Fibroblast of skin of left biceps (primary cell): ENCODE measurements around the gene RASGRP2.
A peak's percentile ranks its signal among the peaks of the same experiment; 100 is the strongest.

Experiments
- DNase-seq, 2 experiments: peaks; one replicate each; pipeline ENCODE4 v3.0.0-alpha.2; 2013; ENCODE audit warnings: low read depth in 2 of 2

The RASGRP2 gene

GRCh38 chr11:64742087-64742888 is 1.7 kb downstream of the RASGRP2 start:
- no peak for DNase-seq

DNA sequence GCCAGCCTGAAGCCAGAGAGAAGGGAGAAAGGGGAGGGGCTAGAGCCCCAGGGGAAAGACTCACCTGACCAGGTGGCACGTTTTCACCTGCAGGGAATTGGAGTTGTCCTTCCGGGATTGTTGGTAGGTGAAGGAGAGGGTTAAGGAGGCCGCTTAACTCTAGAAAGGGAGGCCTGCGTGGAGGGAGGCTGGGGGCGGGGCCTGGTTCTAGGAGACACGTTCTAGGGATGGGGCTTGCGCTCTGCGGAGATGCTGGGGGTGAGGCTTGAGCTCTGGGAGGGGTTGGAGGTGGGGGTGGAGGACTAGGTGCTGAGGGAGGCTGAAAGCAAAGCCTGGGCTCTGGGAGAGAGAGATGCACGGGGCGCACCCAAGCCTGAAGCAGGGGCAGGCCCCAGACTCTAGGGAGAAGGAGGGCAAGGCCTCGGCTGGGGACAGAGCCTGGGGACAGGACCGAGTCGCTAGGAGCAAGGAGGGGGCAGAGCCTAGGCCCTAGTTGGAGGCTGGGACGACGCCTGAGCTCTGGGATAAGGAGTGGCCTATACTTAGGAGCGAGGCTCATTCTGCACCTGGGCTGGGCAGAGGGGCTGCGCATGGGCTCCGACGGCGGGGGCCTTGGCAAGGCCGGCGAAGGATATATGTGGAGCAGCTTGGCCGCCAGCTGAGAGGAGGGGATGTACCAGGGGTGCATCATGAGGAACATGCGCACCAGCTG is 2.4 kb downstream of the RASGRP2 start:
- no peak for DNase-seq

DNA sequence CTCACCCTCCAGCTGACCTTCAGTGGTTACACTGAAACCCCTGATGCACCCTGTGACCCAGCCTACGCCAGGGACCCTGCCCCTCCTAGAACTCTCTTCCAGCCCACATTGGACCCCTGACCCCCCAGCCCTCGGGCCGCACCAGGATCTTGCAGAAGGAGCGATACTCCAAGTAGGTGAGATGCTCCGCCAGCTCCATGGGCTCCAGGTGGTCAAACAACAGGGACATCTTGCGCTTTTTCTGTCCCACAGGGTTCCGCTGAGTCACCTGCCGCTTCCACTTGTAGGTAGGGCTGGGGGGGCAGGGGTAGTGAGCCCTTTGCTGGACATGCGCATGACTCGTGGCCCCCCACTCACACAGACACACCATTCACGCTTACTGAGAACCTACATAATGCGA is 4.1 kb downstream of the RASGRP2 start:
- DNase-seq, result no peak

GRCh38 chr11:64736654-64737053 is 7.3 kb downstream of the RASGRP2 start:
- no peak for DNase-seq

DNA sequence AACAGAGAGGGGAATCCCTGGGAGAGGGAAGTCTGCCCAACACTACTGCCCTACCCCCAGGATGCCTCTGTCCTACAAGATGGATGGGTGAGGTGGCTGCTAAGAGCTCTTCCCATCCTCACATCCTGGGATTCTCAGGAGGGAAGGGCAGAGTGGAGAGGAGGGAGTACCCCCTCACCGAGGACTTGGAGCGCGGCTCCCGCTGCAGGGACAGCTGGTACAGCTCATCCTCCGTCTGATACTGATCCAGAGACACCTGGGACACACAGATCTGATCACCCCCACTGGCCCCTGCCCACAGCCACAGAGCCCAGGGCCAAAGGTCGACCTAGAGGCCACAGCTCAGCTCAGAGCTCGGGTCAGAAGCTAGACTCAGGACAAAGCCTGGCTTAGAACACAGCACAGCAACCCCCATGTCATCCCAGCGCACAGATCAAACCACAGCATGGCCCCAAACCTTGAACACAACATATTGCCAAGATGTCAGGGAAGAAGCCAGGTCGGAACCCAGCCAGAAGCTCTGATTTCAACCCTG is 8.2 kb downstream of the RASGRP2 start:
- no peak for DNase-seq

DNA sequence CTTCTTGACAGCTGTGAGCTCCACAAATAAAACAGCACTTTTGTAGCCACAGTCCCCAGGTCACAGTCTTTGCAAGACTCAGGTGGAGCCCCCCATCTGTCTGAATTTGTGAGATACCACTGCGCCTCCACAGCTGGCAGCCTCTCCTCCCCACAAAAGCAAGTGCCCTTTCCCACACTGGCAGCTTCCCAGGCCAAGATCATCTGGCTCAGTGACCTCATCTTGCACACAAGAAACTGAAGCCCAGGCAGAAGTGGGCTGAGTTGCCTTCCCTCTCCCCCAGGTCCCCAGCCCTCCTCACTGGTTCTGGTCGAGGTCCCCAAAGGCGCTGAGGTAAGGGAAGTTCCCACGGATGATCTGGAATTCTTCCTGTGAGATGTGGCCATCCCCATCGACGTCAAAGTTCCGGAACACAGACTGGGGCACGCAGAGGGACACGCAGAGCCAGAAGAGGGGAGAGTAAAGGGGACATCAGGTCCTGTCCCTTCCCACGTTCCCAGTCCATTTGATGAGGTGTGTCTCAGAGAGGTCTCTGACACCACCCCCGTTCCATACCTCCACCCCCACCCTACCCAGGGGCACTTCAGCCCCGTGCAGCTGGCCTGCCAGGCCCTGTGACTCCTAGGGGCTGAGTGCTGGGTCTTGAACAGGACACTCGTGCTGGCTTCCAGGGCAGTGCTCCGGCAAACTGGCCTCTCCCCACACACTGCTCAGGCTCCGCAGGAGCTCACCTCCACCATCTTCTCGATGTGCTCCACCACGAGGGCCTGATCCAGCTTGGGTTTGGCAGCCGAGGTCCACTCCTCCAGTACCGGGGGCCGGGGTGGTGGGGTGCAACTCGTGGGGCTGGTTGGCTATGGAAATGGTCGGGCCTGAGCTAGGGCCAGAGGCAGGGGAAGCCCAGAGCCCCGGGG is 8.9 kb downstream of the RASGRP2 start:
- DNase-seq, result no peak

DNA sequence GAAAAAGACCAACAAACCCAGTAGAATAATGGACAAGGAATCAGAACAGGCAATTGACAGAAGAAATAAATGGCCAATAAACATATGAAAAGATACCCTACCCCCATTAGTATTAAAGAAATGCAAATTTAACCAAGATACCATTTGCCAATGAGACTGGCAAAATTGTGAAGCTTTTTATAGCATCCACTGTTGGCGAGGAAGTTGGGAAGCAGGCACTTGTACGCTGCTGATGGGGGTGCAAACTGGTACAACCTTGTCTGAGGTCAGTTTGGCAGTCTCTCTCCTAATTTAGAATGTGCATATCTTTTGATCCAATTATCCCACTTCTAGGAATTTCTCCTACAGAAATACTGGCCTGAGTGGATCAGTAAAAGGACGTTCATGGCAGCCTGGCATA is 12.3 kb downstream of the RASGRP2 start:
- DNase-seq, result no peak

GRCh38 chr11:64729851-64730382 is 14.0 kb downstream of the RASGRP2 start:
- no peak for DNase-seq

GRCh38 chr11:64728757-64729365 is 15.1 kb downstream of the RASGRP2 start:
- no peak for DNase-seq

GRCh38 chr11:64726867-64727530 is 16.9 kb downstream of the RASGRP2 start:
- DNase-seq, result no peak

DNA sequence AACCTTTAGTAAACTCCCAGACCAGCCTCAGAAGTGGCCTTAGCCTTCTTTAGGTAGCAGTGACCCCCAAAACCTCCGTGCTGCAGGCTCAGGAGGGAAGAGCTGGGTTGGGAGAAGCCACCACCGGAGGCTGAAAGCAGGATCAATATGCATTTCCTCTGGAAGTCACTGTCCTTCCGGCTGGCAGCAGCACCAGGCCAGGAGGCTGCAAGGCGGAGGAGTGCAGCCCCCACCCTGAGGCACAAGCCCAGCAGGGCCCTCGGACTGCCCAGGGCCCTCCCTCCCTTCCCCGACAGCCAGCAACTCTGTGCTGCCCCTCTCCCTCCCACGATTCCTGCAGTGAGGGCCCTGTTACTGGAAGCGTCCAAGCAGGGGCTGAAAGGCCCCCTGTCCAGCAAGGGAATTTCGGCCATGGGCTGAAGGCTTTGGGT is 17.7 kb downstream of the RASGRP2 start:
- no peak for DNase-seq

DNA sequence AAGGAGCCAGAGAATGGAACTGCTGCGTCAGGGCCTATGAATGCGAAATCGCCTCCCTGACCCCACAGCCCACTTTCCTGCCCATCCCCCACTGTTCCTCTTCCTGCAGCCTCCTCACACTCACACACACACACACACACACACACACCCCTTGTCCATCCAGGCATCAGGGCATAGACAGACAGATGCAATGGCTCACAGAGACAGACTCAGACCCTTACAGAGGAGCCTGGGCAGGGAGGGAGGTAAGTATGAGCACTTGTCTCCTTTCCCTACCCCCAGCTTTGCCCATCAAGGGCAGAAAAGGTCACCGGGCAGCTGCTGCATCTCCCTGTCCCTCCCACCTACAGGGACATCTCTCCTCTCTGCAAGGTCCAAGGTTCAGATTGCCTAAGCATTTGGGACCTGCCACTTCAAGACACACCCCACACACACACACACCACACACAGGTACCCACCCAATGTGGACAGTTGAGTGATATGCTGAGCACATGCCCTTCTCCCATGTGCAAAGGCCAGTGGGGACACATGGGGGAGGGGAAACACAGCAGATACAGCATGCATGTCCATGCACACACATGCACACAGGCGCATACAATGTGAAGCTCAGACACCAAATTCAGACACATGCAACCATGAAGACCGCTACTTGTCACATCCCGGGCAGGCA is 18.9 kb downstream of the RASGRP2 start:
- no peak for DNase-seq

- no peak for DNase-seq
Observed at GRCh38 chr11:64723907-64724862, 19.8 kb downstream of the RASGRP2 start.

DNA sequence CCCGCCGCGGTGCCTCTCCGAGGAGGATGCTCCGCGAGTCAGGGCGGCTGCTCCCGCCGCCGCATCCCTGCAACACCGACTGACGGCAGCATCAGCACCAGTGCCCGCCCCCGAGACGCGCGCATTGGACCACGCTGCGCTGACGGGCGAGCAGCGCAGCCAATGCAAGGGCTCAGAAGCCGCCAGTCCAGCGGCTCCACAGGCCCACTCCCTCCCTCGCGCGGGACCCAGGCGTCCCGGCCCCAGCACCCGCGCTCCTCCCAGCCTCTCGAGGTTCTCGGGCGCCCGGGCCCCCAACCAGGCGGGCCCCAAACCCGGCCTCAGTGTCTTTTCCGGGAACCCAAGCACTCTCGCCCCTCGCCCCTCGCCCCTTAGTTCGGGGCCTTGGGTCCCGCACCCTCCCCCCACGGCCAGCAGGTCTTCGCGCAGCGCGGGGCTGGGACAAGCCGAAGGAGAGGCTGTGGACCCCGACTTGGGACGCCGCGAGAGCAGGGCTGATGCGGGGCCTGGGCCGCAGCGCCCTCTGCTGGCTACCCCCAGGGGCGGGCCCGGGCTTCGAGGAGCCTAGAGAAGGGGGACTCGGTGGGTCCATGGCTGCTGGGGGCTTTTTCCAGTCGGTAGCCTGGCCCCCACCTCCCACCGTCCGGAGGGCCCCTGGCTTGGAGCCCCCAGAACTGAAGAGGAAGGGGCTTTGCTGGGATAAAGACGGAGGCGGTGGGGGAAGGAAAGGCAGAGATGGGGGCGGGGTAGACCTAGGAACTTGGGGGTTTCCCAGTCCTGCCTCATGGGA is 20.6 kb downstream of the RASGRP2 start, which contains the start of gene NRXN2:
Gene NRXN2, minus strand, starts transcription at position 81 of the 790 bp plus-strand sequence. CDS start 9,498 bp downstream, outside the sequence.
- DNase-seq, result peak; percentile 30 to 36

DNA sequence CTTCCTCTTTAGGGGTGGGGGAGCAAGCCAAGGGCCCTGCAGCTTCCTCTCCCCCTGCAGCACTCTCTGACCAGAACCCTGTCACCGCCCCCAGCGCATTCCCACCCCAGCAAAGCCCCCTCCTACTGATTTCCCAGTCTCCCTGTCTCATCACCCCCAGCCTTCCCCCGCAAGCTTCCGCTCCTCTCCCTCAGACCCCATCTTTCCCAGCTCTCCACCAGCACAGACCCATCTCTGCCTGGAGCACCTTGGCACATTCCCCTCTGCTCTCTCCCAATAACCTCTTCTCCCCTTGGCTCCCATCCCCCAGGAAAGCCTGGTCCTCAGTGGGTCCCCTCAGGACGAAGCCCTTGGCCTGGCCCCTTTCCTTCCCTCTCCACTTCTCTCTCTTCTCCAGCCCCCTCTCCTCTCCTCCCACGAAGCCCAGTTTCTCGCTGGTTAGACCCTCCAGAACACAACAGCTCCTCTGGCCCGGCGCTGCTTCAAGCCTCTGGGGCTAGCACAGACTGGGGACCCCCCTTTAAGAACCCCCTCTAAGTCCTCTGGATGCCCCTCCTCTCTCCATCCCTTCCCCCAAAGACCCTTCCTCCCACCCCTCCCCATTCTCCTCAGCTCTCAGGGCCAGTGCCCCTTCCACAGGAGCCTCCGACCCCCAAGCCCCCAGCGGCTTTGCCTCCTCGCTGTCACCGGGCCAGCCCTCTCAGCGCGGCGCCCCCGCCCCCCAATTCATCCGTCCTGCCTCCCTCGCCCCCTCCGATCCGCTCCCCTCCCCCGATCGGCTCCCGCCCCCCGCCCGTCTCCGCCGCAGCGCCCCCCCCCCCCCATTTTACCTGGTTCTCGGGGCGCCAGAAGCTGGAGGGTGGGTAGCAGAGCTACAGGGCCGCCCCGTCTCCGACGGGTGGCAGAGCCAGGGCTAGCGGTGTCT is 21.5 kb downstream of the RASGRP2 start:
- DNase-seq, result no peak

GRCh38 chr11:64721359-64721699 is 22.6 kb downstream of the RASGRP2 start:
- DNase-seq, result no peak
